Choroid plexus epithelial cell (primary cell): ENCODE measurements around the gene OR2H1.
"Not testable (repeated sequence)": the region's sequence is repeated elsewhere in the genome, so short reads cannot be mapped to it uniquely, and the experiment has no call there.

Source experiments
- DNase-seq: peaks from one replicate; pipeline ENCODE4 v3.0.0-alpha.2; 2010; ENCODE audit warnings: low read depth
- H3K4me3 ChIP-seq: 2 replicates; pipeline ENCODE4 v1.5.1; 2011; ENCODE audit warnings: low read depth, mild to moderate bottlenecking, control low read depth, low read length, moderate library complexity
- CTCF ChIP-seq: conservative IDR thresholded peaks from 2 replicates; pipeline ENCODE4 v1.5.1; 2011; ENCODE audit warnings: low read depth, mild to moderate bottlenecking, control low read depth, inconsistent platforms, low read length, moderate library complexity

Gene OR2H1

GRCh38 chr6:29456971-29457370 is at the start of gene OR2H1, which contains the start of gene OR11A1:
OR2H1 (plus strand) TSS chr6:29457155; CDS start chr6:29461770, 4,615 bp downstream.
OR11A1 (minus strand) TSS chr6:29457071; CDS start chr6:29427641, 29,430 bp downstream.
- no peak within 1 kb of the TSS for H3K4me3 ChIP-seq
- TF ChIP-seq CTCF, result no peak
- DNase-seq, result no peak

GRCh38 chr6:29414588-29414987 is 42.4 kb upstream of the OR2H1 start, which contains the start of gene OR12D1:
OR12D1 (plus strand) TSS chr6:29414928.
- no peak for DNase-seq
- TF ChIP-seq CTCF, result no peak
- H3K4me3 ChIP-seq, result no peak within 1 kb of the TSS

DNA sequence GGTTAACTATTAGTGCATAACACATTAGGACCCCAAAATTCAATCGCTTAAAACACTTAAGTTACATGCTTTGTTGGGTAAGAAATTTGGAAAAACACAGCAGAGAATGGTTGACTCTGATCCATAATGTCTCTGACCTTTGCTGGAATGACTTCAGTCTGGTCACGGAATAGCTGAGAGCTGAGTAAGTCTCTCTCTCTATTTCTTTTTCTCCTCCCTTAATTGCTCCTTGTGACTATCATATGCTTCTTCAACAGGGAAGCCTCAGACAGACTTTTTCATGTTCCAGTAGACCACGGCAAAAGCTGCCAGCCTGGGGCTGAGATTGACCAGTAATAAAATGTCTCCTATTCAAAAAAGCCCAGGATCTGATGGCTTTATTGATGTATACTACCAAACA is 37.4 kb upstream of the OR2H1 start:
- H3K4me3 ChIP-seq, result no peak overlapping the region
- DNase-seq, result no peak
- no peak for TF ChIP-seq CTCF

GRCh38 chr6:29424168-29424567 is 32.8 kb upstream of the OR2H1 start:
- TF ChIP-seq CTCF, result no peak
- H3K4me3 ChIP-seq, result no peak overlapping the region
- no peak for DNase-seq

GRCh38 chr6:29424575-29424974 is 32.4 kb upstream of the OR2H1 start:
- no peak overlapping the region for H3K4me3 ChIP-seq
- no peak for DNase-seq
- no peak for TF ChIP-seq CTCF

DNA sequence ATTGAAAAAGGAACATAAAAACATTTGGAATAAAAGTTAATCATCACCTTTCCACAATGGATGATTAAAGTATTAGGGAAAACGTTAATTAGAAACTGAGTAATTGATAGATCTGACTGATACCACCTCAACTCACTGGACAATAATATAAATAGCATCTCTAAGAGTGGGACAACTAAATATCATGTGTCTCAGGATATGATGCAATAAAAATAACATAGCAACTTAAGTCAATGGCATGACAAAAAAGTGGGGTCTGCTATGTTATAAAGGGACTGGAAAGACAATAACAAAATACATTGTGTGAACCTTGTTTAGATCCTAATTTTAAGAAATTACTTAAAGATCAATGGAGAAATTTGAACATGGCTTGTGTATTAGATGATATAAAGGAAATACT is 31.9 kb upstream of the OR2H1 start:
- no peak for DNase-seq
- no peak for TF ChIP-seq CTCF
- no peak overlapping the region for H3K4me3 ChIP-seq

GRCh38 chr6:29426654-29427053 is 30.3 kb upstream of the OR2H1 start:
- TF ChIP-seq CTCF, result no peak
- DNase-seq, result no peak
- no peak overlapping the region for H3K4me3 ChIP-seq

GRCh38 chr6:29436730-29437129 is 20.2 kb upstream of the OR2H1 start:
- H3K4me3 ChIP-seq, DNase-seq: not testable (repeated sequence)
